ENCODE results near the gene RNLS. TPM values are rescaled to one million over a fixed set of nuclear protein-coding genes. Genes with fewer than 3 reads are reported as not detected.
"Not testable (repeated sequence)": the region's sequence is repeated elsewhere in the genome, so short reads cannot be mapped to it uniquely, and the experiment has no call there.

The RNLS gene
- total RNA-seq, 2 donors from 2014 or later, result 2.1 to 2.4 TPM

DNA sequence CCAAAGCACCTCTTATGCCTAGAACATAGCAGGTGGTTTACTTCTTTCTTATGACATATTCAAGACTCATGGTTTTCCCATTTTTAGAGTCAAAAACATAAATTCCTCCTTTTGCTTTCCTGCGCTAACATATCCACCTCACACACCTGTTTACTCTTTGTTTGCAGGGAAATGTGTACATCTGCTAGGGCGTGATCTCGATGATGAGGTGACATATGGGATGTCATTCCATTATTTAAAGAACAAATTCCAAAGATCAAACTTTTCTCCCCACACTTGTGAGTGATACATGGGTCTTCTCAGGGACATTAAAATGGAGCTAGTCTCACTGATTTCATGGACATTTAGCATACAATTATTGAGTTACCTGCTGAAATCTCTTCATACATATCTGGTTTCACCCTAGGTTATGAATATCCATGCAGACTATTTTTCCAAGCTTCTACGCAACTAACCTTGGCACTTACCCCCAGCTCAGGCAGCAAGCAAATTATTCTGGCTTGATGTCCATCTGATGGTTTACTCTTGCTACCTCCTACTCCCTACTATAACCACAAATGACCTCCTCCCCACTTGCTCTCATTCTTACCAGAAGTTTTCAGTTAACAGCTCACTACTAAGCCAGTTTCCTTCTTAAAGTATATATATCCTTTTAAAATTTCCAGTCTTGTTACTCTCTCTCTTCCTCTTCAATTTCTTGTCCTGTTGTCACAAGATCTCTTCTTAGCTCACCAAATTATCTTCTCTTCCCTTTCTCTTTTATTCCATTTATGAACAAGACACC, 208.5 kb downstream of the RNLS start:
- no peak for ATAC-seq (replicated peaks)
- no peak overlapping the region for H3K27ac Mint-ChIP-seq

DNA sequence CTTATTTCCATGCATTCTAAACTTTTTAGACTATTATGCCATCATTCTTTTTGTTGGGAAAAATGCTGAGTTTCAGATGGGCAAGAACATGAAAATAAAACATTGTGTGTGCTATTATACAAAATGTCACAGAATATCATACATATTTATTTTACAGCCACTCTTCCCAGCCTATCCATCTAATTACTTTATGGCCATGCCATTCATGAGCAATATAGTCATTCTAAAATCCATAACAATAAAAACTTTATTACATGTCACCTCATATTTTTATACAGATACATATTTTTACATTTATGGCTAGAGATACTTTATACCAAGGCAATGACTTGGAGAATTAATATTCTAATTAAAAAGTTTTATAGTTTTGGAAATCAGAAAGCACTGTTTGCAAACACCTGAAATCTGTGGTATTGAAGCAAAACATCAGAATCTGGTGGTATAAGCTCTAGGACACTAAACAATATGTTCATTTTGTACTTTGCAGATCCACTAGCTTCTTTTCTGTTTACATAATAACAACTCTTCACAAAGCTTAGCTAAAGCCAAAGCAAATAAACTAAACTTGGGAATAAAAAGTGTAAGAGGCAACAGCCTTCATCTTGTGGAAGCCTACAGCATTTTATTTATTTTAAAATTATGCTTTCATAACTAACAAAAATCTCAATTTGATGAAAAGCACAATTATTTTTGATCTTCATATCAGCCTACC, 210.1 kb downstream of the RNLS start:
- Mint-ChIP-seq H3K36me3 (ENCODE audit: low read depth) (no peaks in the 10 kb centered on the region), H3K4me1 (no peaks in the 10 kb centered on the region), H3K27me3 (no peaks in the 10 kb centered on the region), H3K9me3 (no peaks in the 10 kb centered on the region), H3K4me3 (no peak overlapping the region), H3K27ac (no peak overlapping the region)
- ATAC-seq (replicated peaks), result no peak

More for the DNA sequence above, 208.5 kb downstream of the RNLS start:
- Mint-ChIP-seq H3K27me3 (no peaks in the 10 kb centered on the region), H3K4me3 (no peak overlapping the region), H3K9me3 (no peaks in the 10 kb centered on the region), H3K36me3 (ENCODE audit: low read depth) (no peaks in the 10 kb centered on the region), H3K4me1 (no peaks in the 10 kb centered on the region)

GRCh38 chr10:88372051-88372715, 210.9 kb downstream of the RNLS start:
- H3K4me1 Mint-ChIP-seq, result no peaks in the 10 kb centered on the region
- no peaks in the 10 kb centered on the region for H3K27me3 Mint-ChIP-seq
- no peaks in the 10 kb centered on the region for H3K36me3 Mint-ChIP-seq (ENCODE audit: low read depth)
- no peak overlapping the region for H3K4me3 Mint-ChIP-seq
- H3K27ac Mint-ChIP-seq, result no peak overlapping the region
- no peak for ATAC-seq (replicated peaks)
- H3K9me3 Mint-ChIP-seq, result no peaks in the 10 kb centered on the region

GRCh38 chr10:88370713-88371112, 212.4 kb downstream of the RNLS start:
- no peaks in the 10 kb centered on the region for H3K36me3 Mint-ChIP-seq (ENCODE audit: low read depth)
- ATAC-seq (replicated peaks), result no peak
- H3K4me1 Mint-ChIP-seq, result no peaks in the 10 kb centered on the region

GRCh38 chr10:88366772-88367171, 216.3 kb downstream of the RNLS start:
- no peak overlapping the region for H3K27ac Mint-ChIP-seq
- ATAC-seq (replicated peaks), result no peak
- no peaks in the 10 kb centered on the region for H3K4me1 Mint-ChIP-seq

More at GRCh38 chr10:88370713-88371112, 212.4 kb downstream of the RNLS start:
- Mint-ChIP-seq H3K27me3 (no peaks in the 10 kb centered on the region), H3K27ac (no peak overlapping the region), H3K4me3 (no peak overlapping the region), H3K9me3 (no peaks in the 10 kb centered on the region)

DNA sequence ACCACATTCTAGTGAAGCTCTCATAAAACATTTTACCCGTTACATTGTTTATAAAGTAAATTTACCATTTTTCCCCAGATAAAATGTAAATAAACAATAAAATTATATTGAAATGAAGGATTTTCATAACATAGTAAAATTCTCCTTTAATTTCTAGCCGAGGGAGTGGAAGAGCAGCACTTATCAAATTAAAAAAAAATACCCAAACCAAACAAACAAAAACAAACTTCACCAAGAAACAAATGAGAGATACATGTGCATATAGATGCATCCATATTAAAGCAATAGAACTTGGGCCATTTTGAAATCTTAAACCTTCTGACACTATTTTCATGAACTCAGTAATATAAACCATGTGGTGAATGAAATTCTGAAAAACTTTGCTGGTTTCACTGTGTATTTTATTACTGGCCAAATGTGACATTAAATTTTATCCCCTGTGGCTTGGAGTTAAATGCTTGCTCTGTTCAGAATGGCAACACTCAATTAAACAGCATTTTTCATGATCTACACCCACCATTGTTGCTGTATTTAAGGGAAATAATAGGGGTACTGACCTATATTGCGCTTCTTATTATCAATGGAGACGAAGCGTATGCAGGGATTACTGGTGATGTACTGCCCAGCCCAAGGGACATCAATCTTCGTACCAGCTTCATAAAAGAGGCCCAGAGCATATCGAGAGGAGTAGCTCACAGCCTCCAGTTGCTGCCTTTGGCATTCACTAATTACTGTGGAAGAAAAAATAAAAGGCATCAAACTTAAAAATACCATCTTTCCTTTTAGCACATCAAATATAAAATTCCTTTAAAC, 220.9 kb downstream of the RNLS start:
- no peaks in the 10 kb centered on the region for H3K9me3 Mint-ChIP-seq

More at GRCh38 chr10:88366772-88367171, 216.3 kb downstream of the RNLS start:
- H3K9me3 Mint-ChIP-seq, result no peaks in the 10 kb centered on the region
- no peaks in the 10 kb centered on the region for H3K36me3 Mint-ChIP-seq (ENCODE audit: low read depth)
- no peak overlapping the region for H3K4me3 Mint-ChIP-seq
- H3K27me3 Mint-ChIP-seq, result no peaks in the 10 kb centered on the region

DNA sequence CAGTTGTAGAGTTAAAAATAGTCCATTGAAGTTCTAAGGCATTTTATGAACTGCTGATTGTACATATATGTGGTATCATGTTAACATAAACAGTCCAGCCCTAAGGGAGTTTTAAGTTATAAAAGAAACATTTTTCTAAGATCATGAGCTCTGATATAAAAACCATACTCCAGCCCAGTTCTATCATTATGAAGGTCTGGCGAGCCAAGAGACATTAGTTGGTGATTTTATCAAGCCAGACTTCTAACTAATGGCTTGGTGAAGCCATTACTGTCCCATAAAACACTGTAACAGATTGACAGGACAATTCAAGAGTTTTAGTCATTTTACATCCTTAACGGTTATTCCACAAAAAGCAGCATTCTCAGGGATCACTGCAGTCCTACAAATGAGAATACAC, 221.6 kb downstream of the RNLS start:
- H3K27me3 Mint-ChIP-seq, result no peaks in the 10 kb centered on the region
- no peaks in the 10 kb centered on the region for H3K9me3 Mint-ChIP-seq
- ATAC-seq (replicated peaks), result no peak
- no peak overlapping the region for H3K4me3 Mint-ChIP-seq
- H3K27ac Mint-ChIP-seq, result no peak overlapping the region
- H3K36me3 Mint-ChIP-seq (ENCODE audit: low read depth), result no peaks in the 10 kb centered on the region
- no peaks in the 10 kb centered on the region for H3K4me1 Mint-ChIP-seq

More for the DNA sequence above, 220.9 kb downstream of the RNLS start:
- Mint-ChIP-seq H3K4me1 (no peaks in the 10 kb centered on the region), H3K4me3 (no peak overlapping the region), H3K27me3 (no peaks in the 10 kb centered on the region), H3K27ac (no peak overlapping the region), H3K36me3 (ENCODE audit: low read depth) (no peaks in the 10 kb centered on the region)
- no peak for ATAC-seq (replicated peaks)

GRCh38 chr10:88355750-88356149, 227.4 kb downstream of the RNLS start:
- not testable (repeated sequence) for H3K36me3 Mint-ChIP-seq (ENCODE audit: low read depth); H3K27me3 Mint-ChIP-seq; H3K4me3 Mint-ChIP-seq; ATAC-seq (replicated peaks); H3K27ac Mint-ChIP-seq; H3K4me1 Mint-ChIP-seq; H3K9me3 Mint-ChIP-seq

GRCh38 chr10:88347597-88348304, 235.4 kb downstream of the RNLS start:
- no peak for ATAC-seq (replicated peaks)
- no peak overlapping the region for H3K27ac Mint-ChIP-seq
- no peaks in the 10 kb centered on the region for H3K36me3 Mint-ChIP-seq (ENCODE audit: low read depth)
- H3K27me3 Mint-ChIP-seq, result no peaks in the 10 kb centered on the region
- no peaks in the 10 kb centered on the region for H3K4me1 Mint-ChIP-seq
- H3K9me3 Mint-ChIP-seq, result peaks cover 4% of the 10 kb centered on the region
- no peak overlapping the region for H3K4me3 Mint-ChIP-seq

GRCh38 chr10:88347022-88347421, 236.1 kb downstream of the RNLS start:
- Mint-ChIP-seq H3K9me3 (peaks cover 4% of the 10 kb centered on the region), H3K4me1 (no peaks in the 10 kb centered on the region), H3K4me3 (no peak overlapping the region), H3K36me3 (ENCODE audit: low read depth) (no peaks in the 10 kb centered on the region), H3K27ac (no peak overlapping the region), H3K27me3 (no peaks in the 10 kb centered on the region)
- ATAC-seq (replicated peaks), result no peak

DNA sequence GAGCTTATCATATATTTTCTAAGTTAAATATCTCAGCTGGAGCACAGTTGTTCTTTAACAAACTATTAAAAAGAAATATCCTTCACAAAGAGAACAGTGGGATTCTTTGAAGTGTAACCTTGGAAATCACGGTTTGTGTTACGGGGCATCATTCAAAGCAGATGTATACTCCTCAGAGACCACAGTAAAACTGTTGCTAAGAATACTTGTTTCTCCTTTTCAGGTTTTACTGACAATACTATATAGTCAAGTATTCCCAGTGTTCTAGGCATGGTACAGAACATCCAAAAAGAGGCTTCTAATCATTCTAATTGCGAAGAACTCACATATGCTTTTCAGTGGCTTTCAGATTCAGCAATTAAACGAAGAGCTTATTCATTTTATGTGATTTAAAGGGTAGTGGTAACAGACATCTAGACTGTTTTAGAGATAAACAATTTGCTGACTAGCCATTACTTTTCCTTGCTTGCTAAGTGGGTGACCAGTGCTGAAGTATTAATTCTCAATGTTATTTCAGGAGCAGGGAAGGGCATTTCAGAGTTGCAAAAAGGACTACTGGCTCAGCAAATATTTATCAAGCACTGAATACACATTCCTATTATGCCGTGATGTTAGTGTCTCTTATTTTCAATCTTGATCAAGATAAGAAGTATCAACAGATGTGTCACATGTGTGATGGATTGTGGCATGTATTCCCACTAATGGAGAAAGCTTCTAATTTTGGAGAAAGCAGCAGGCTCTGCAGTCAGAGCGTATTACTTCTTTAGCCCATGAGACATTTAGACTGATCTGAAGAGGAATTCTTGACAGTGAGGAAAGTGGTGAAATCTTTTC, 236.8 kb downstream of the RNLS start:
- Mint-ChIP-seq H3K9me3 (peaks cover 4% of the 10 kb centered on the region), H3K36me3 (ENCODE audit: low read depth) (no peaks in the 10 kb centered on the region), H3K27ac (no peak overlapping the region), H3K27me3 (no peaks in the 10 kb centered on the region), H3K4me1 (no peaks in the 10 kb centered on the region), H3K4me3 (no peak overlapping the region)
- ATAC-seq (replicated peaks), result no peak

- Mint-ChIP-seq H3K9me3 (peaks cover 4% of the 10 kb centered on the region), H3K36me3 (ENCODE audit: low read depth) (no peaks in the 10 kb centered on the region), H3K27me3 (no peaks in the 10 kb centered on the region), H3K27ac (no peak overlapping the region), H3K4me1 (no peaks in the 10 kb centered on the region), H3K4me3 (no peak overlapping the region)
- no peak for ATAC-seq (replicated peaks)
Measured at GRCh38 chr10:88343761-88344484, 239.2 kb downstream of the RNLS start.
